ENCODE results near the gene CRYL1. TPM values are rescaled to one million over a fixed set of nuclear protein-coding genes. Genes with fewer than 3 reads are reported as not detected.

CRYL1 gene
- total RNA-seq, 1 experiment from 2014 or later = 13.4 TPM

DNA sequence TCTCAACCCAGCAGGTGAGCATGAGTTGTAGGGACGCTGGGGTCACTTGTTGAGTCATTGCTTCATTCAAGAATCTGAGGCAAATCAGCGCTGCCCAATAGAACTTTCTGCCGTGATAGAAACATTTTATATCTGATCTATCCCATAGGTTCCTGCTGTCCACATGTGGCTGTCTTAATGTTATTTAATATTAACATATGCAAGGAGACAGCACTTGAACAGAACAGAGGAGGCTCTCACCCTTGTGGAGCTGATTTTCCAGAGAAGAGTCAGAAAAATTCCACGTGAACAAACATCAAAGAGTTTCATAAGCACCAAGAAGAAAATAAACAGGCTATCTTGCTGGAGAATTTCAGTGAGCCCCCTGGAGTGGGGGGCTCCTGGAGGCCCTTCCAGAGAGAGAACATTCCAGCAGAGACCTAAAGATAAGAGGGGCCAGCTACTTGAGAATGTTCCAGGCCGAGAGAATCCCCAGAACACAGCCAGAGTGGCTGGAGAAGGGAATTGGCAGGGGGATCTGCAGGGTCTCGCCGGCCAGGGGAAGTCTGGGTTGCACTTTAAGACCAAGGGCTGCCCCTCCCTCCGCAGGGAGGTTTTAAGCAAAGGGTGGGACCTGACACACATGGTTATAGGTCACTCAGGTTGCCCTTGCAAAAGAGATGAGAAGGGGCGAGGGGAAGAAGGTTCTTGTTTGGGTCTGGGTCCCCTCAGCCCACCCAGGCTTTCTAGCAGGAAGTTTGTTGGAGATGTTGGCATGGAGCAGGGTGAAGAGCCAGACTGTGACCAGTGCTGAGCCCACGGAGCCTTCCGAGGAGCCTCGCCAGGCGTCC is 135.7 kb downstream of the CRYL1 start:
- POLR2A ChIA-PET = no interaction called here
- no peak for TF ChIP-seq TCF7L2 (IDR thresholded peaks at IDR 0.05; ENCODE audit: low read depth, low read length)
- TF ChIP-seq, protein P1, sequence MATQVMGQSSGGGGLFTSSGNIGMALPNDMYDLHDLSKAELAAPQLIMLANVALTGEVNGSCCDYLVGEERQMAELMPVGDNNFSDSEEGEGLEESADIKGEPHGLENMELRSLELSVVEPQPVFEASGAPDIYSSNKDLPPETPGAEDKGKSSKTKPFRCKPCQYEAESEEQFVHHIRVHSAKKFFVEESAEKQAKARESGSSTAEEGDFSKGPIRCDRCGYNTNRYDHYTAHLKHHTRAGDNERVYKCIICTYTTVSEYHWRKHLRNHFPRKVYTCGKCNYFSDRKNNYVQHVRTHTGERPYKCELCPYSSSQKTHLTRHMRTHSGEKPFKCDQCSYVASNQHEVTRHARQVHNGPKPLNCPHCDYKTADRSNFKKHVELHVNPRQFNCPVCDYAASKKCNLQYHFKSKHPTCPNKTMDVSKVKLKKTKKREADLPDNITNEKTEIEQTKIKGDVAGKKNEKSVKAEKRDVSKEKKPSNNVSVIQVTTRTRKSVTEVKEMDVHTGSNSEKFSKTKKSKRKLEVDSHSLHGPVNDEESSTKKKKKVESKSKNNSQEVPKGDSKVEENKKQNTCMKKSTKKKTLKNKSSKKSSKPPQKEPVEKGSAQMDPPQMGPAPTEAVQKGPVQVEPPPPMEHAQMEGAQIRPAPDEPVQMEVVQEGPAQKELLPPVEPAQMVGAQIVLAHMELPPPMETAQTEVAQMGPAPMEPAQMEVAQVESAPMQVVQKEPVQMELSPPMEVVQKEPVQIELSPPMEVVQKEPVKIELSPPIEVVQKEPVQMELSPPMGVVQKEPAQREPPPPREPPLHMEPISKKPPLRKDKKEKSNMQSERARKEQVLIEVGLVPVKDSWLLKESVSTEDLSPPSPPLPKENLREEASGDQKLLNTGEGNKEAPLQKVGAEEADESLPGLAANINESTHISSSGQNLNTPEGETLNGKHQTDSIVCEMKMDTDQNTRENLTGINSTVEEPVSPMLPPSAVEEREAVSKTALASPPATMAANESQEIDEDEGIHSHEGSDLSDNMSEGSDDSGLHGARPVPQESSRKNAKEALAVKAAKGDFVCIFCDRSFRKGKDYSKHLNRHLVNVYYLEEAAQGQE (IDR thresholded peaks at IDR 0.05; ENCODE audit: insufficient read depth in 1 of 2, low read depth in 2 of 2, low read length in 1 of 2) = no peak
- no peak for TF ChIP-seq POLR2AphosphoS5 (IDR thresholded peaks at IDR 0.05; ENCODE audit: low read depth, low read length)
- TF ChIP-seq, protein P2, sequence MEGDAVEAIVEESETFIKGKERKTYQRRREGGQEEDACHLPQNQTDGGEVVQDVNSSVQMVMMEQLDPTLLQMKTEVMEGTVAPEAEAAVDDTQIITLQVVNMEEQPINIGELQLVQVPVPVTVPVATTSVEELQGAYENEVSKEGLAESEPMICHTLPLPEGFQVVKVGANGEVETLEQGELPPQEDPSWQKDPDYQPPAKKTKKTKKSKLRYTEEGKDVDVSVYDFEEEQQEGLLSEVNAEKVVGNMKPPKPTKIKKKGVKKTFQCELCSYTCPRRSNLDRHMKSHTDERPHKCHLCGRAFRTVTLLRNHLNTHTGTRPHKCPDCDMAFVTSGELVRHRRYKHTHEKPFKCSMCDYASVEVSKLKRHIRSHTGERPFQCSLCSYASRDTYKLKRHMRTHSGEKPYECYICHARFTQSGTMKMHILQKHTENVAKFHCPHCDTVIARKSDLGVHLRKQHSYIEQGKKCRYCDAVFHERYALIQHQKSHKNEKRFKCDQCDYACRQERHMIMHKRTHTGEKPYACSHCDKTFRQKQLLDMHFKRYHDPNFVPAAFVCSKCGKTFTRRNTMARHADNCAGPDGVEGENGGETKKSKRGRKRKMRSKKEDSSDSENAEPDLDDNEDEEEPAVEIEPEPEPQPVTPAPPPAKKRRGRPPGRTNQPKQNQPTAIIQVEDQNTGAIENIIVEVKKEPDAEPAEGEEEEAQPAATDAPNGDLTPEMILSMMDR (IDR thresholded peaks at IDR 0.05) = no peak
- TF ChIP-seq SIN3A (IDR thresholded peaks at IDR 0.05; ENCODE audit: borderline replicate concordance, insufficient read depth, low read depth, low read length) = no peak
- Histone ChIP-seq H3K27me3 (ENCODE audit: control insufficient read depth, insufficient read depth, low read length) (no peaks in the 10 kb centered on the region), H3K4me3 (ENCODE audit: low read depth in 2 of 2, low read length in 2 of 2) (no peak overlapping the region), H3K36me3 (ENCODE audit: control insufficient read depth, insufficient read depth, low read length) (no peaks in the 10 kb centered on the region), H3K4me1 (ENCODE audit: control insufficient read depth, insufficient read depth, low read length) (no peaks in the 10 kb centered on the region; the same call in 1 of the 2 replicates), H3K9me3 (ENCODE audit: control insufficient read depth, insufficient read depth, low read depth, low read length) (no peaks in the 10 kb centered on the region), H3K27ac (ENCODE audit: low read length) (no peak overlapping the region)
- CTCF ChIA-PET = no interaction called here
- intact Hi-C loops (cut with micrococcal nuclease; ENCODE audit: unreplicated experiment) (no loop called here), in situ Hi-C loops (cut with HindIII; ENCODE audit: low pct_unique_long_range_greater_than_20kb, low sequenced_read_pairs) (no loop called here)
- ATAC-seq = no peak
- no TSS peak for BruUV-seq (replicated peaks)
- no peak for DNase-seq (ENCODE audit: low read depth, low spot score)

DNA sequence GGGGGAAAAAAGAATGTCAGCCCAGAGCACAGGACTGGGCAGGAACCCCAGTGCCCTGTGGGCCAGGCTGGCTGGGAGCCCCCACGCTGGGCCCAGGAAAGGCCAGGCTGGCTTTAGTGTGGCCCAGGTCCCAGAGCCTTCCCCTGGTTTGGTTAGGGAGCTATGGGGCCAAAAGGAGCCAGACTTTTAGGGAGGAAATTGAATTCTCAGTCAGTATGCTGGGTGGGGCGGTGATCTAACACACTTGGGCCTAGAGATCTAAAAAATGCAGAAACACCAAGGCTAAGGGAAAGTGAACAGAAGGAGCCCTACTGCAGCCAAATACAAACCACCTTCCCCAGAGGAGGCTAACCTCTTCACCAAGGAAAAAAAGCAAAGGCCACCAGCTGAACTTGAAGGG is 137.5 kb downstream of the CRYL1 start:
- Histone ChIP-seq H3K27me3 (ENCODE audit: control insufficient read depth, insufficient read depth, low read length) (no peaks in the 10 kb centered on the region), H3K4me3 (ENCODE audit: low read depth in 2 of 2, low read length in 2 of 2) (no peak overlapping the region), H3K4me1 (ENCODE audit: control insufficient read depth, insufficient read depth, low read length) (no peaks in the 10 kb centered on the region; the same call in 1 of the 2 replicates), H3K9me3 (ENCODE audit: control insufficient read depth, insufficient read depth, low read depth, low read length) (no peaks in the 10 kb centered on the region), H3K36me3 (ENCODE audit: control insufficient read depth, insufficient read depth, low read length) (no peaks in the 10 kb centered on the region), H3K27ac (ENCODE audit: low read length) (no peak overlapping the region)
- in situ Hi-C loops (cut with HindIII; ENCODE audit: low pct_unique_long_range_greater_than_20kb, low sequenced_read_pairs) = no loop called here
- DNase-seq (ENCODE audit: low read depth, low spot score) (no peak), ATAC-seq (no peak)
- BruUV-seq (replicated peaks) = no TSS peak
- TF ChIP-seq, protein P2 (IDR thresholded peaks at IDR 0.05) = no peak
- intact Hi-C loops (cut with micrococcal nuclease; ENCODE audit: unreplicated experiment) = no loop called here
- ChIA-PET POLR2A (no interaction called here), CTCF (no interaction called here)

Data from Panc1 (cell line).